IPS DF 6.9 (cell line): ENCODE measurements around the gene VAV1.

Experiments used
- DNase-seq: peaks from one replicate; pipeline ENCODE4 v3.0.0-alpha.2; 2013; ENCODE audit warnings: low read depth, low spot score
- H3K27ac ChIP-seq: one replicate; pipeline ENCODE4 v1.5.1; 2013; ENCODE audit warnings: low read length, control low read depth
- H3K27me3 ChIP-seq: 2 replicates; pipeline ENCODE4 v1.6.1; 2013; ENCODE audit warnings: mild to moderate bottlenecking, low read length; ENCODE audit not compliant: control insufficient read depth, insufficient read depth
- H3K36me3 ChIP-seq: 2 replicates; pipeline ENCODE4 v1.6.1; 2013; ENCODE audit warnings: low read length; ENCODE audit not compliant: control insufficient read depth, insufficient read depth
- H3K4me1 ChIP-seq: 2 replicates; pipeline ENCODE4 v1.6.1; 2013; ENCODE audit warnings: low read length; ENCODE audit not compliant: control insufficient read depth, insufficient read depth
- H3K4me3 ChIP-seq: 2 replicates; pipeline ENCODE4 v1.5.1; 2013; ENCODE audit warnings: mild to moderate bottlenecking, low read length
- H3K9me3 ChIP-seq: 2 replicates; pipeline ENCODE4 v1.6.1; 2013; ENCODE audit warnings: low read length, inconsistent platforms; ENCODE audit not compliant: control insufficient read depth, insufficient read depth
- WGBS: extraction: QIAGEN DNeasy Blood & Tissue Kit; methylation state at CpG from one replicate; pipeline ENCODE4 v1.1.7; 2013; ENCODE audit warnings: mixed read lengths, missing lambda C conversion rate; ENCODE audit not compliant: insufficient read length, insufficient coverage; 5-methylcytosine and 5-hydroxymethylcytosine counted together

The VAV1 gene

DNA sequence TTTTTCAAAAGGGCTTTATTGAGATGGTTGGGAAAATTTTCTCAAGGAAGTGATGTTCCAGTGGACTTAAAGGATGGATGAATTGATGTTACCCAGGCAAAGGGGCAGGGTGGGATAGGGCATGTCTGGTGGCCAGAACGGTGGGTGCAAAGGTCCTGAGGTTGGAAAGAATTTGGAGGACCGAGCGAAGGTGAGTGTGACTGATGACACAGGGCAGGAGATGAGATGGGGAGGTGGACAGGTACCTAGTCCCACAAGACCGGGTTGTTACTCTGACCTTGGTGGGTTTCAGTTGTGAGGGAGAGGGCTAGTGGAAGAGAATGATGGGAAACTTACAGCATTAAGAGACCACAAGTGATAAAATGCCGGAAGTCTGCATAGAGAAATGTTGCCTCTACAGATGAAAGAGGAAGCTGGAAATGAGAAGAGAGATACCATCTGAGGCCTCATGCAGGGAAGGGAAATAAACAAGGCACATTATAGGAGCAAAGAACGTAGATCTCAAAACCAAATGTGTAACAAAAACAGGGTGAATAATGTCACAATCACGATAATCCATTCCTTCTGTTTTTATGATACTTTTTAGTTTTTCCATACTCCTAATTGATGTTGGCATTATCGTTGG is 119.4 kb downstream of the VAV1 start:
- no CpG with 5 or more reads among the region's 8 CpGs for WGBS
- H3K4me3 ChIP-seq: no peak overlapping the region
- no peaks in the 10 kb centered on the region for H3K27me3 ChIP-seq
- H3K9me3 ChIP-seq: peaks cover 7% of the 10 kb centered on the region
- H3K36me3 ChIP-seq: no peaks in the 10 kb centered on the region
- no peak overlapping the region for H3K27ac ChIP-seq
- H3K4me1 ChIP-seq: no peaks in the 10 kb centered on the region
- DNase-seq: no peak

DNA sequence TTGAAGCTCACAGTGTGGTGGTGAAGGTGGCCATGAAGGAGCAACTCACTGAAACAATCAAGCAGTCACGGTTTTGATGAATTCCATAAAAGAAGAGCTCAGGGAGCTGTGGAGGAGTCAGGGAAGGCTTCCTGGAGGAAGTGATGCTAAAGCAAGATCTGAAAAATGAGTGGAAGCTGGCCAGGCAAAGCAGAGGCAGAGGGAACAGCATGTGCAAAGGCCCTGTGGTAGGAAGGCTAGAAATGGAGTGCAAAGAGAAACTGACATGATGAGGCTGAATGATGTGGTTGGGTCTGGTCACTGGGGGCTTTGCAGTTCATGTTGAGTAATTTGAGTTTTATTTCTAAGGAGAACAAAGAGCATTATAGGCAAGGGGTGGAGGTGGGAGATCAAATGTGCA is 121.8 kb downstream of the VAV1 start:
- Histone ChIP-seq H3K27me3 (no peaks in the 10 kb centered on the region), H3K27ac (no peak overlapping the region), H3K4me3 (no peak overlapping the region), H3K36me3 (no peaks in the 10 kb centered on the region), H3K4me1 (no peaks in the 10 kb centered on the region), H3K9me3 (peaks cover 7% of the 10 kb centered on the region)
- WGBS: no CpG with 5 or more reads among the region's 1 CpG
- no peak for DNase-seq

DNA sequence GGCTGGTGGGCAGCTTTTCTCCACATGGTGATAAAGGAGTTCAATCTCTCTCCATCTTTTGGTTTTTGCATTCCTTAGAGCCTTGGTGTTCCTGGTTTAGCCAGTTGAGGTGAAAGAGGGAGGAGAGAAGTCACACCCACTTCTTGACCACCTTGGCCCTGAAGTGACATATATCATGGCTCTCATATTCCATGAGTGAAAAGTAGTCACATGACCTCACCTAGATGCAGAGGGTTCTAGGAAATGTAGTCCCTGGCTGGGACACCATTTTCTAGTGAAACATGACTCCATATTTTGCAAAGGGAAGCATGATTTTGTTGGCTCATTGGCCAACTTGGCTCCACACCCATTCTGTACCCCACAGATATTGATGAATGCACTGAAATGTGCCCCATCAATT is 130.9 kb downstream of the VAV1 start:
- Histone ChIP-seq H3K9me3 (peaks cover 10% of the 10 kb centered on the region), H3K4me1 (no peaks in the 10 kb centered on the region), H3K27me3 (no peaks in the 10 kb centered on the region), H3K36me3 (no peaks in the 10 kb centered on the region), H3K4me3 (no peak overlapping the region), H3K27ac (no peak overlapping the region)
- no peak for DNase-seq

DNA sequence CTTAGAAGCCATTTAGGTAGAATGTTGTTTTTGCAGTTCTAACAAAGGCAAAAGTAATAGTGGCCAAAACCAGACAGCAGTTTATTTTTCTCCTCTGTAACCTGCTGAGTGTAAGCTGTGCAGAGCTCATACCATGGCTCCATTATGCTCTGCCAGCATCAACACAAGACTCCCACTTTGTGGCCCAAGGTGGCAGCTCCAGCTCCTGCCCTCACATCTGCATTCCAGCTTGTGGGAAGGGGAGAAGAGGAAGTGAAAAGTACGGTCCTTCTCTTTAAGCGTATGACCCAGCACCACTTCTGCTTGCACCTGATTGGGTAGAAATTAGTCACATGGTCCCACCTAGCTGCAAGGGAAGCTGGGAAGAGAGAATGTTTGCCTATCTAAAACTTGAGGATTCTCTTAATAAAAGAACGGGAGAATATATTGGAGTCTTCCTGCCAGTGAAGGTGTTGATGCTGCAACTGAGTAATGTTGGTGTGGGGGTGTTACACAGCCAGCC is 134.1 kb downstream of the VAV1 start:
- peaks cover 9% of the 10 kb centered on the region for H3K9me3 ChIP-seq
- DNase-seq: no peak
- no peak overlapping the region for H3K4me3 ChIP-seq
- no CpG with 5 or more reads among the region's 3 CpGs for WGBS
- H3K27ac ChIP-seq: no peak overlapping the region
- no peaks in the 10 kb centered on the region for H3K36me3 ChIP-seq
- H3K27me3 ChIP-seq: no peaks in the 10 kb centered on the region
- no peaks in the 10 kb centered on the region for H3K4me1 ChIP-seq
